NCI-H2196 (cell line): ENCODE results near the gene P2RY8.
A peak's percentile ranks its signal among the peaks of the same experiment; 100 is the strongest.
"Not testable (repeated sequence)": the region's sequence is repeated elsewhere in the genome, so short reads cannot be mapped to it uniquely, and the experiment has no call there.

Source experiments
- DNase-seq: peaks from one replicate; lab custom pipeline; 2025; ENCODE audit not compliant: unreplicated experiment; lab: John Stamatoyannopoulos, UW

The P2RY8 gene

GRCh38 chrX:1537031-1537715 lies at the start of gene P2RY8:
Gene P2RY8, minus strand, starts transcription at chrX:1537185. Its CDS starts 70,627 bp downstream, at chrX:1466558.
- DNase-seq = peak; percentile 51

GRCh38 chrX:1584237-1585011 lies 47.4 kb upstream of the P2RY8 start:
- no peak for DNase-seq

- peak; percentile 42 for DNase-seq
These were observed 45.9 kb upstream of the P2RY8 start for GRCh38 chrX:1582686-1583437.

- peak; percentile 35 for DNase-seq
These were observed 44.1 kb upstream of the P2RY8 start for GRCh38 chrX:1581132-1581531.

GRCh38 chrX:1578511-1579173 lies 41.7 kb upstream of the P2RY8 start:
- DNase-seq = no peak

GRCh38 chrX:1577845-1578244 lies 40.9 kb upstream of the P2RY8 start:
- DNase-seq = no peak

- DNase-seq = no peak
These were observed 39.4 kb upstream of the P2RY8 start for GRCh38 chrX:1576201-1576992.

- not testable (repeated sequence) for DNase-seq
These were observed 37.2 kb upstream of the P2RY8 start for GRCh38 chrX:1574181-1574580.

- no peak for DNase-seq
These were observed 28.0 kb upstream of the P2RY8 start for GRCh38 chrX:1564750-1565683.

- not testable (repeated sequence) for DNase-seq
These were observed 27.1 kb upstream of the P2RY8 start for GRCh38 chrX:1564077-1564476.

GRCh38 chrX:1561164-1561563 lies 24.2 kb upstream of the P2RY8 start:
- DNase-seq = no peak

GRCh38 chrX:1558761-1559468 lies 21.9 kb upstream of the P2RY8 start:
- no peak for DNase-seq

- DNase-seq = not testable (repeated sequence)
These were observed 20.5 kb upstream of the P2RY8 start for GRCh38 chrX:1557442-1557841.

- no peak for DNase-seq
These were observed 18.4 kb upstream of the P2RY8 start for GRCh38 chrX:1555370-1555769.

- no peak for DNase-seq
These were observed 17.7 kb upstream of the P2RY8 start for GRCh38 chrX:1554469-1555210.

GRCh38 chrX:1551959-1552546 lies 15.1 kb upstream of the P2RY8 start:
- DNase-seq = no peak

GRCh38 chrX:1546691-1547251 lies 9.8 kb upstream of the P2RY8 start:
- no peak for DNase-seq
